WI38 (cell line): ENCODE measurements around the gene CEMIP.

Experiments
- H3K4me3 ChIP-seq: 2 replicates; pipeline ENCODE4 v1.5.1; 2011; ENCODE audit warnings: low read depth, mild to moderate bottlenecking, control low read depth, low read length
- TF ChIP-seq, protein P1 (sequence below): IDR thresholded peaks from 2 replicates; pipeline ENCODE4 v1.5.1; 2012; ENCODE audit warnings: low read depth, mild to moderate bottlenecking, control low read depth, low read length

Gene CEMIP

DNA sequence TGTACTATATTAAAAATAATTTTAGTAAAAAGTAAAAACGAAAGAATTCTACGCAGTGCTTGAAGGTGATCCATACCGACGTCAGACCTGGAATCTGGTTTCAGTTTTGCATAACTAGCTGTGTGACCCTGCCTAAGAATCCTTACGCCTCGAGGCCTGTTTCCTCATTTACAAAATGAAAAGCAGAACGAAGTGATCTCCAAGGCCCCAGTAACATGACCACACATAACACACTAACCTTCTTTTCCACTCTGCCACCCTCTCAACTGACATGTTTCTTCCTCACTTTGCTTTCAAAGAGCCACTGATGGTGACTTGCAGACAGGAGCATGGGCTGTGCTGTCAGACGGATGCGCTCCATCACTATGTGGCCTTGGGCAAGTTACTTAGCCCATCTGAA is 205.7 kb downstream of the CEMIP start:
- TF ChIP-seq, protein P1, sequence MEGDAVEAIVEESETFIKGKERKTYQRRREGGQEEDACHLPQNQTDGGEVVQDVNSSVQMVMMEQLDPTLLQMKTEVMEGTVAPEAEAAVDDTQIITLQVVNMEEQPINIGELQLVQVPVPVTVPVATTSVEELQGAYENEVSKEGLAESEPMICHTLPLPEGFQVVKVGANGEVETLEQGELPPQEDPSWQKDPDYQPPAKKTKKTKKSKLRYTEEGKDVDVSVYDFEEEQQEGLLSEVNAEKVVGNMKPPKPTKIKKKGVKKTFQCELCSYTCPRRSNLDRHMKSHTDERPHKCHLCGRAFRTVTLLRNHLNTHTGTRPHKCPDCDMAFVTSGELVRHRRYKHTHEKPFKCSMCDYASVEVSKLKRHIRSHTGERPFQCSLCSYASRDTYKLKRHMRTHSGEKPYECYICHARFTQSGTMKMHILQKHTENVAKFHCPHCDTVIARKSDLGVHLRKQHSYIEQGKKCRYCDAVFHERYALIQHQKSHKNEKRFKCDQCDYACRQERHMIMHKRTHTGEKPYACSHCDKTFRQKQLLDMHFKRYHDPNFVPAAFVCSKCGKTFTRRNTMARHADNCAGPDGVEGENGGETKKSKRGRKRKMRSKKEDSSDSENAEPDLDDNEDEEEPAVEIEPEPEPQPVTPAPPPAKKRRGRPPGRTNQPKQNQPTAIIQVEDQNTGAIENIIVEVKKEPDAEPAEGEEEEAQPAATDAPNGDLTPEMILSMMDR: no peak
- no peak overlapping the region for H3K4me3 ChIP-seq

DNA sequence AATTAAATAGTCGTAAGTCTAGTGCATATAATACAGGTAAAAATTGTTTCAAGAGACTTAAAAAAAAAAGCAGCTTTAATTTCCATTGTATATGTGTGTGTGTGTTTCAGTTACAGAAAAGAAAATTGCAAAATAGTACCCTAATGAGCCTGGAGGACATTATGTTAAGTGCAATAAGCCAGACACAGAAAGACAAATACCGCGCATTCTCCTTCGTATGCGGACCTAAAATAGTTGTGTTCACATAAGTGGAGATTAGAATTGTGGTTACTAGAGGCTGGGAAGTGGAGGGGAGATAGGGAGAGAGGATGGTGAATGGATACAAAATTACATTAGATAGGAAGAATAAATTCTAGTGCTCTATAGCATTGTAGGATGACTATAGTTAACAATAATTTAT is 206.8 kb downstream of the CEMIP start:
- TF ChIP-seq, protein P1: no peak
- no peak overlapping the region for H3K4me3 ChIP-seq

DNA sequence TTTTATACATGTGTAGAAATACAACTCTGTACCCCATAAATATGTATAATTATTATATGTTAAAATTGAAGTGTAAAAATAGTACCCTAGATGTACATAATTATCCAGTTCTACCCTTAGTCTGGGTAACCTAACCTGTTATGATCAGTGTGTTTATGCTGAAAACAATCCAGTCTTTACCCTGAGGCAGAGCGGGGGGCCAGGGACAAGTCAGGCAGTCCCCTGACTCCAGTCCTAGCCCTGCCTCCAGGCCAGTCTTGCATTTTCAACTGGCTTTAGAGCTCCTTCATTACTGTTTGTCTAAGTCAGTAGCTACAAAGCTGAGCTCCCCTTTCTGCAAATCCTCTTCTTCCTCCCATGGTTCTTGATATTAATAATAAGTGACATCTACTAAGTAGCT is 207.3 kb downstream of the CEMIP start:
- TF ChIP-seq, protein P1: no peak
- H3K4me3 ChIP-seq: no peak overlapping the region

DNA sequence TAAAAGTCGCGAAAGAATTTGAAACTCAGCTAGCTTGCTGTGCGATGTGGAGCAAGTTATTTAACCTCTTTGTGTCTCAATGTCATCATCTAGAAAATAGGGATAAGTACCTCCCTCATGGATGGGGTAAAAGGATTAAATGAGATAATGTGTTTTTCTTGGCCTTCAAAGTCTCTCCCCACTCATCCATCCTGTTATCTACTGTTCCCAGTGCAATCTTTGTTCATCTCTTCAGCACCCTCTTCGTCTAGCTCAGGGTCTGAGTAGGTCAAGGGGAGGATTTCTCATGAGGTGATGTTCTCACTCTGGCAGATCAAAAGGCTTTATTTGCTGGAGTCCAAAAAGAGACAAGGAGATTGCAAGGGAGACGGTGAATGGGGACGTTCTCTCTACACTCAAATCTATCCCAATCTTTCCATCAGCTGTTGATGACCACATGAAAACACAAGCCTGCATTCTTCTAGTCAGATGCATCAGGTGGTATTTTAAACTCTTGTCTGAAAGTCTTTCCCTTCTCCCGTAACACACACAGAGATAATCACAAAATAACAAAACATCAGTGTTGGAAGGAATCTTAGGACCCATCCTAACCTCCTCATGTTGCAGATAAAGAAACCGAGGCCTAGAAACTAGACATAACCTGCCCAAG is 209.1 kb downstream of the CEMIP start:
- TF ChIP-seq, protein P1: no peak
- peak overlapping the region; percentile 64 for H3K4me3 ChIP-seq

DNA sequence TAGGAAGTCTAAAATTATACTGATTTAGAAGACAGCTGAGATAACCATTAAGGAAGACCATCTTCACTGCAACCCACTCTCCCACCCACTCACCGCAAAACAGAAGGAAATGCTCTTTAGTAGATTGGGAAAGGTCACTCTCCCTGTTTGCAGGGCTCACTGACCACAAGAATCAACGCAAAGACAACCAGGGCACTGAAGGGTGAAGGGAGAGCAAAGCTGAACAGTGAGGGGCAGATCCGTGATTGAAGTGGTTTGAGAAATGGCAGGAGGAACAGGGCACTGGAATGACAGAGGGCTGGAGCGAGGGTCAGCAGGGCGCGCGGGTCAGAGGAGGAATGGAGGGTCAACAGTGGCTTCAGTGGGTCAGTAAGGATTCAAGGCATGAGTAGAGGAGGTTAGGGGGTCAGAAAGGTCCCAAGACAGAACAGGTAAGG is 209.9 kb downstream of the CEMIP start:
- peak overlapping the region; percentile 64 for H3K4me3 ChIP-seq
- TF ChIP-seq, protein P1: no peak

DNA sequence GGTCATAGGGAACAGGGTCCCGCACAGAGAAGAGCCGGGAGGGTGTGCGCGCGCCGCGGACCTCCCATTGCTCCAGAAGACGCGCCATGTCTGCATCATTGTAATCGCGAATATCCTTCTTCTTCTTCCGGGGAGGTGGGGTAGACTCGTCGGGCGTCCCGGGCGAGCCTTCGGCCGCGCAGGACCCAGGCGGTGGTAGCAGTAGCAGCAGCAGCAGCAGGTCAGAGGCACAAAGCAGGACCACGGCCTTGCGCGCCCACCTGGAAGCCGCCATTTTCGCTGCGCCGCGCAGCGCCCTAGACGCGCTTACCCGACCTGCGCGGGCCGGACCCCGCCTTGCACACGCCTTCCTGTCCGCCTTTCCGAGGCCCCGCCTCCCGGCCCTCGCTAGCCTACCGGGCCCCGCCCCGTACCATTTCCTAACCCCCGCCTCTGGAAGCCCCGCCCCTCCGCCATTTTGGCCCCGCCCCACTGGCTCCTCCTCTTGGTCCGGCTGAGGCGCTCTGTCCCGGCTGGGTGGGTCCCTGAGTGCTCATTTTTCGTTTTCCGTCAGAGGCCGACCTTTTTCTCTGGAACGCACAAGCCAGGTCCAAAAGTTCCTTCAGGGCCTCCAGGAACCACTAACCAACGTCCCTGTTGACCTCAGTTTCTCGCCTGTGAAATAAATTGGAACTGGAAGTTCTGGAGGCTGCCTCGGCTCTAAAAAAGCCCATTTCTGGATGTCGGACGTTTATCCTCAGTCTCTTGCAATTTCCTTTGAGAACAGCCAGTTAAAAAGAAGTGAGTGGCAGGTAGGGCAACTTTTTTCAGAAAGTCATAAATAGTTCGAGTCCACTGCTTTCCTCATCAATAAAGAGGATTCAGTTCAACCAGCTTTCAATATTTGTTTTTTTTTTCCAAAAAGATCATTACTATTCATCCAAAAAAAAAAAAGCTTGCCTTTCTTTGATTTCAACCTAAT is 210.6 kb downstream of the CEMIP start, which contains the start of gene MESD:
Gene MESD (minus strand): TSS at position 302 of the 961 bp plus-strand sequence. CDS start 28 bp downstream, at position 274.
- TF ChIP-seq, protein P1: no peak
- peak within 1 kb of the TSS; percentile 64 for H3K4me3 ChIP-seq

DNA sequence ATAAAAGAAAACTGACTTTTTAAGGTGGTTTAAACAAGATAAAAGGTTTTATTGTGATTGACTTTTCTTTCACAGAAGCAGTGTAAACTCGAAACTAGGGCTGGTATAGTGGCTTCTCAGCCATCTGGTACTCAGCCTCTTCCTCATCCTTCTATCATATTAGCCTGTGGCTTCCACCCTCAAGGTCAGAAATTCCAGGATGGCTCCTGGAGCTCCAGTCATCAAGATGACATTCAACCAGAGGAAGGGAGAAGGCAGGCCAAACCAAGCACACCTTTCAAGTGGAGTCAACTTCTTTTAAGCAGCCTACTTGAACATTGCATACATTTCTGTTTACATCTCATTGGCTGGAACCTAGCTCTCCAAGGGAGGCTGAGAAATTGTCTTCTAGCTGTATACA is 211.8 kb downstream of the CEMIP start:
- TF ChIP-seq, protein P1: no peak
- no peak overlapping the region for H3K4me3 ChIP-seq
